HL-60/S4 treated with phorbol 12-myristate 13-acetate at 8.2 ng/mL for 4 days and 3 days (cell line): Measurements from ENCODE around the gene SCAMP2.
"Not testable (repeated sequence)": the region's sequence is repeated elsewhere in the genome, so short reads cannot be mapped to it uniquely, and the experiment has no call there.

Experiments used
- in situ Hi-C: fragments of 300-500 bp; cut with MboI; formaldehyde crosslinking; loops from 2 replicates; pipeline ENCODE4 v1.15.0; 2022; ENCODE audit warnings: low sequenced_read_pairs

Gene SCAMP2

GRCh38 chr15:74873036-74873755, at the start of gene SCAMP2:
Gene SCAMP2 (minus strand): TSS chr15:74873365. CDS start chr15:74873255, 110 bp downstream.
- in situ Hi-C loops, result no loop called here

GRCh38 chr15:74920456-74920855, 47.3 kb upstream of the SCAMP2 start:
- in situ Hi-C loops, result no loop called here

- in situ Hi-C loops, result no loop called here
Measured at GRCh38 chr15:74917676-74918075, 44.5 kb upstream of the SCAMP2 start.

- in situ Hi-C loops, result not testable (repeated sequence)
Measured at GRCh38 chr15:74913799-74914198, 40.6 kb upstream of the SCAMP2 start.

GRCh38 chr15:74913041-74913440, 39.9 kb upstream of the SCAMP2 start:
- in situ Hi-C loops, result no loop called here

- in situ Hi-C loops, result no loop called here
Measured at GRCh38 chr15:74908635-74909034, 35.5 kb upstream of the SCAMP2 start.

- in situ Hi-C loops, result no loop called here
Measured at GRCh38 chr15:74907163-74907870, 34.2 kb upstream of the SCAMP2 start.

GRCh38 chr15:74906450-74907162, 33.4 kb upstream of the SCAMP2 start, which contains the start of gene FAM219B:
Gene FAM219B (minus strand): TSS chr15:74906851. CDS start chr15:74906800, 51 bp downstream.
- in situ Hi-C loops, result no loop called here

- in situ Hi-C loops, result no loop called here
Measured at GRCh38 chr15:74906067-74906449, 32.9 kb upstream of the SCAMP2 start.

GRCh38 chr15:74904190-74904805, 31.1 kb upstream of the SCAMP2 start:
- in situ Hi-C loops, result no loop called here

- in situ Hi-C loops, result no loop called here
Measured at GRCh38 chr15:74903676-74904075, 30.5 kb upstream of the SCAMP2 start.

- in situ Hi-C loops, result no loop called here
Measured at GRCh38 chr15:74902295-74903075, 29.3 kb upstream of the SCAMP2 start.

- in situ Hi-C loops, result no loop called here
Measured at GRCh38 chr15:74901612-74902063, 28.5 kb upstream of the SCAMP2 start.

- in situ Hi-C loops, result no loop called here
Measured at GRCh38 chr15:74897300-74897701, 24.1 kb upstream of the SCAMP2 start.

- in situ Hi-C loops, result no loop called here
Measured at GRCh38 chr15:74896316-74896715, 23.2 kb upstream of the SCAMP2 start.

GRCh38 chr15:74895830-74896229, 22.7 kb upstream of the SCAMP2 start:
- in situ Hi-C loops, result no loop called here

- in situ Hi-C loops, result not testable (repeated sequence)
Measured at GRCh38 chr15:74894383-74894782, 21.2 kb upstream of the SCAMP2 start.

- in situ Hi-C loops, result no loop called here
Measured at GRCh38 chr15:74893627-74894026, 20.5 kb upstream of the SCAMP2 start.

GRCh38 chr15:74892931-74893330, 19.8 kb upstream of the SCAMP2 start:
- in situ Hi-C loops, result no loop called here

- in situ Hi-C loops, result no loop called here
Measured at GRCh38 chr15:74892313-74892712, 19.1 kb upstream of the SCAMP2 start.
